B cell (primary cell): ENCODE data around the gene MGAT5.

Experiments used
- CTCF ChIP-seq: fragments of 200-600 bp; IDR thresholded peaks from one replicate; pipeline ENCODE4 v1.8.0; 2022; ENCODE audit warnings: antibody characterized with exemption, mild to moderate bottlenecking
- EZH2 ChIP-seq: IDR thresholded peaks from 2 replicates; pipeline ENCODE4 v1.6.1; 2012; ENCODE audit warnings: borderline replicate concordance, low read depth, mild to moderate bottlenecking, moderate library complexity, low read length; ENCODE audit not compliant: insufficient read depth, poor library complexity, severe bottlenecking

DNA sequence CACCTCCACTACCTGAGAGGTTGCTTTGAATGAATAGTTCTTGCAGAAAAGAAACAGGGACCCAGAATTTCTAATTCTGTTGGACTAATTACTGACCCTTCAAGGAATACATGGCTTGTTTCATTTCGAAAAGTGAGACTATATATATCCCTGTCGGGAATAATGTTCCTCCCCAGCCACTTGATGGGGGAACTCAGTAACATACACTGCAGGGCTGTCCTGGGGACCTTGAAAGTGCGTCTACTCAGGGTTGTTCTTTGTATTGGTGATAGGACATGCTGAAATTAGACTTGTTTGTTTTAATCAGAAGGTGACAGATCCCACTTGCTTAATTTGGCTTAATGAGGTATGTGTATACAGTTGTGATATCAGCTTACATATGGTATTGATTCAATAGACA lies 25.5 kb downstream of the MGAT5 start:
- TF ChIP-seq EZH2 (no peak), CTCF (no peak)
